Measurements from ENCODE around the gene HSPB3.

Gene HSPB3

GRCh38 chr5:54438620-54439389 lies 16.7 kb upstream of the HSPB3 start:
- no peaks in the 10 kb centered on the region for H3K79me2 ChIP-seq (ENCODE audit: insufficient read depth, low read length)
- H4K20me1 ChIP-seq (ENCODE audit: insufficient read depth, low read length): no peaks in the 10 kb centered on the region
- H3K4me1 ChIP-seq (ENCODE audit: insufficient read depth, low read length): peaks cover 18% of the 10 kb centered on the region
- H3K9ac ChIP-seq (ENCODE audit: low read depth, low read length): no peak overlapping the region
- ATAC-seq (ENCODE audit: insufficient read depth, low read depth) (no peak), DNase-seq (no peak)
- TF ChIP-seq CTCF (IDR thresholded peaks at IDR 0.05; ENCODE audit: borderline replicate concordance, extremely low read depth, low read length, poor library complexity, severe bottlenecking) (no peak), EZH2 (IDR thresholded peaks at IDR 0.05; ENCODE audit: borderline replicate concordance, low read depth, low read length, severe bottlenecking) (no peak)
- no peak overlapping the region for H3K4me2 ChIP-seq (ENCODE audit: insufficient read depth, low read length)
- H3K36me3 ChIP-seq (ENCODE audit: insufficient read depth, low read length): no peaks in the 10 kb centered on the region
- H3K27me3 ChIP-seq (ENCODE audit: insufficient read depth, low read length, poor library complexity): no peaks in the 10 kb centered on the region
- no peak overlapping the region for H3K27ac ChIP-seq (ENCODE audit: low read length)
- no peak overlapping the region for H3K4me3 ChIP-seq (ENCODE audit: low read depth in 1 of 2, low read length in 2 of 2)
- no peak overlapping the region for H2AFZ ChIP-seq (ENCODE audit: low read depth, low read length)
- no peaks in the 10 kb centered on the region for H3K9me3 ChIP-seq (ENCODE audit: insufficient read depth, low read length, severe bottlenecking)

GRCh38 chr5:54440456-54440893 lies 15.0 kb upstream of the HSPB3 start:
- H2AFZ ChIP-seq (ENCODE audit: low read depth, low read length): peak overlapping the region; percentile 51; the same call in 1 of the 2 replicates

GRCh38 chr5:54442271-54442670 lies 13.2 kb upstream of the HSPB3 start:
- H3K27me3 ChIP-seq (ENCODE audit: insufficient read depth, low read length, poor library complexity): no peaks in the 10 kb centered on the region
- no peaks in the 10 kb centered on the region for H3K36me3 ChIP-seq (ENCODE audit: insufficient read depth, low read length)
- H4K20me1 ChIP-seq (ENCODE audit: insufficient read depth, low read length): no peaks in the 10 kb centered on the region
- H3K79me2 ChIP-seq (ENCODE audit: insufficient read depth, low read length): no peaks in the 10 kb centered on the region
- H3K9me3 ChIP-seq (ENCODE audit: insufficient read depth, low read length, severe bottlenecking): no peaks in the 10 kb centered on the region
- DNase-seq (no peak), ATAC-seq (ENCODE audit: insufficient read depth, low read depth) (no peak)
- H3K4me1 ChIP-seq (ENCODE audit: insufficient read depth, low read length): peaks cover 18% of the 10 kb centered on the region
- H2AFZ ChIP-seq (ENCODE audit: low read depth, low read length): no peak overlapping the region
- H3K4me2 ChIP-seq (ENCODE audit: insufficient read depth, low read length): no peak overlapping the region
- H3K9ac ChIP-seq (ENCODE audit: low read depth, low read length): no peak overlapping the region
- H3K27ac ChIP-seq (ENCODE audit: low read length): no peak overlapping the region
- H3K4me3 ChIP-seq (ENCODE audit: low read depth in 1 of 2, low read length in 2 of 2): no peak overlapping the region
- TF ChIP-seq EZH2 (IDR thresholded peaks at IDR 0.05; ENCODE audit: borderline replicate concordance, low read depth, low read length, severe bottlenecking): no peak
- TF ChIP-seq CTCF (IDR thresholded peaks at IDR 0.05; ENCODE audit: borderline replicate concordance, extremely low read depth, low read length, poor library complexity, severe bottlenecking): no peak

More at GRCh38 chr5:54440456-54440893, 15.0 kb upstream of the HSPB3 start:
- H3K9ac ChIP-seq (ENCODE audit: low read depth, low read length): no peak overlapping the region; the same call in 1 of the 2 replicates
- H4K20me1 ChIP-seq (ENCODE audit: insufficient read depth, low read length): no peaks in the 10 kb centered on the region
- DNase-seq (peak; percentile 53), ATAC-seq (ENCODE audit: insufficient read depth, low read depth) (peak; percentile 86)
- no peaks in the 10 kb centered on the region for H3K36me3 ChIP-seq (ENCODE audit: insufficient read depth, low read length)
- H3K9me3 ChIP-seq (ENCODE audit: insufficient read depth, low read length, severe bottlenecking): no peaks in the 10 kb centered on the region
- TF ChIP-seq EZH2 (IDR thresholded peaks at IDR 0.05; ENCODE audit: borderline replicate concordance, low read depth, low read length, severe bottlenecking): no peak
- no peak for TF ChIP-seq CTCF (IDR thresholded peaks at IDR 0.05; ENCODE audit: borderline replicate concordance, extremely low read depth, low read length, poor library complexity, severe bottlenecking)
- no peaks in the 10 kb centered on the region for H3K79me2 ChIP-seq (ENCODE audit: insufficient read depth, low read length)
- H3K27ac ChIP-seq (ENCODE audit: low read length): peak overlapping the region; percentile 64
- H3K4me2 ChIP-seq (ENCODE audit: insufficient read depth, low read length): peak overlapping the region; percentile 34
- H3K4me1 ChIP-seq (ENCODE audit: insufficient read depth, low read length): peaks cover 18% of the 10 kb centered on the region
- H3K4me3 ChIP-seq (ENCODE audit: low read depth in 1 of 2, low read length in 2 of 2): no peak overlapping the region
- H3K27me3 ChIP-seq (ENCODE audit: insufficient read depth, low read length, poor library complexity): no peaks in the 10 kb centered on the region

Data from DND-41 (cell line).